Thoracic aorta (tissue), 2 donors: ENCODE results near the gene CDK2AP2. TPM values are rescaled to one million over a fixed set of nuclear protein-coding genes. Genes with fewer than 3 reads are reported as not detected.
"Not testable (repeated sequence)": the region's sequence is repeated elsewhere in the genome, so short reads cannot be mapped to it uniquely, and the experiment has no call there.

Source experiments
- ATAC-seq: fragments of 150-250 bp; one replicate; pipeline ENCODE4 v1.8.0; 2017; ENCODE audit warnings: low read depth; ENCODE audit not compliant: insufficient number of reproducible peaks, low FRiP score
- DNase-seq: peaks from one replicate; pipeline ENCODE4 v3.0.0-alpha.2; 2020; ENCODE audit warnings: low spot score
- H3K27ac ChIP-seq, 2 donors: fragments of 200-600 bp; sonication (generic); 1 replicate in 1 of 2; 2 replicates in 1 of 2; pipeline ENCODE4 v1.5.1; 2016; ENCODE audit warnings: mild to moderate bottlenecking in 2 of 2, moderate library complexity in 2 of 2
- H3K27me3 ChIP-seq: fragments of 200-600 bp; sonication (generic); replicated peaks from 2 replicates; pipeline ENCODE4 v1.6.0; 2016; ENCODE audit warnings: mild to moderate bottlenecking; ENCODE audit not compliant: insufficient read depth
- H3K36me3 ChIP-seq: fragments of 200-600 bp; sonication (generic); one replicate; pipeline ENCODE4 v1.5.1; 2016
- H3K4me1 ChIP-seq, 2 donors: fragments of 200-600 bp; sonication (generic); 1 replicate in 1 of 2; 2 replicates in 1 of 2; pipeline versions ENCODE4 v1.5.1 to v1.6.0; 2016; ENCODE audit warnings: low read depth in 2 of 2, mild to moderate bottlenecking in 1 of 2; ENCODE audit not compliant: control insufficient read depth in 1 of 2
- H3K4me3 ChIP-seq: fragments of 200-600 bp; sonication (generic); 2 replicates; pipeline ENCODE4 v1.5.1; 2016; ENCODE audit warnings: mild to moderate bottlenecking
- H3K9me3 ChIP-seq: fragments of 200-600 bp; sonication (generic); 2 replicates; pipeline ENCODE4 v1.5.1; 2016
- total RNA-seq, 2 donors: library from RNA; depleted of rRNA; stranded (reverse); fragments of >200 nt; gene quantifications; one replicate each; pipeline versions ENCODE4 v1.1.0 to v1.2.3, GENCODE V29; 2016
- TF ChIP-seq, protein P1 (sequence below): fragments of 200-600 bp; sonication (generic); IDR thresholded peaks from one replicate; pipeline ENCODE4 v1.5.1; 2019; ENCODE audit warnings: antibody characterized with exemption

The CDK2AP2 gene
- total RNA-seq, 2 donors from 2014 or later: 53.3 to 73.4 TPM

DNA sequence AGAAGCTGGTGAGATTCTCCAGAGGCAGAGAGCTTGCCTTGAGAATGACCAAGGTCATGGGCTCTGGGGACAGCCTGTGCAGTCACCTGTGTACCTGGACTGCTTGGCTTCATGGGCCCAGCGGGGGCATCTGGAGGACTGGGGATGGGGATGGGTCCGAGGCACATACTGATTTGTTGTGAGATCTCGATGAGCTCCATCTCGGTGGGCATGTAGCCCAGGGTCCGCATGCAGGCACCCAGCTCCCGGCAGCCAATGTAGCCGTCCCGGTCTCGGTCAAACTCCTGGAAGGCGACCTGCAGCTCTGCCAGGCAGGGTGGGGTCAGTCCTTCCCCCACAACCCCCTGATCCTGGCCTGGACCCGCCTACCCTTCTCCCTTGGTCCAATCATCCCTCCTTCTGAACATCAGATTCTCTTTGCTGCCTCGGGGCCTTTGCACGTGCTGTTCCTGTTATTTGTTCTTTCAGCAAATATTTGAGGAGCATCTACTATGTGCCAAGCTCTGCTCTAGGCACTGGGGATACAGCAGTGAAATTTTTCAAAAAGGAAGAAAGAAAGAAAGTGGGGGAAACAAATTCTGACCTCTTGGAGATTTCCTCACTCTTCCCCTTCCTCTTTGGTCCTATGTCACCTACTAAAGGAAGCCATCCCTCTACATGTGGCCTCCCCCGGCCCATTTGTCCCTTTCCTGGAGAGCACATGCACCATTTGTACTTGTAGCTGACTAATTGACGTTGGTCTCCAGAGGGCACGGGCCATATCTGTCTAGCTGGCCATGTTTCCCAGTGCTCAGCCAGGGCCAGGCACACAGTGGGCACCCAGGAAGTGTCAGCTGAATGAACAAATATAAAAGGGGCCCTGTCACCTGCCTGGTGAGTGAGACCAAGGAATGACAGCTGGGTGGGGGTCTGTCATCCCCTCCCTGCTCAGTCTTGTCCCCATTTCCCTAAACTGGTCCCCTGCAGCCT lies 13.2 kb upstream of the CDK2AP2 start:
- ATAC-seq (no peak), DNase-seq (no peak)
- H3K9me3 ChIP-seq: no peaks in the 10 kb centered on the region
- no peaks in the 10 kb centered on the region for H3K36me3 ChIP-seq
- H3K27ac ChIP-seq: no peak overlapping the region
- TF ChIP-seq, protein P1, sequence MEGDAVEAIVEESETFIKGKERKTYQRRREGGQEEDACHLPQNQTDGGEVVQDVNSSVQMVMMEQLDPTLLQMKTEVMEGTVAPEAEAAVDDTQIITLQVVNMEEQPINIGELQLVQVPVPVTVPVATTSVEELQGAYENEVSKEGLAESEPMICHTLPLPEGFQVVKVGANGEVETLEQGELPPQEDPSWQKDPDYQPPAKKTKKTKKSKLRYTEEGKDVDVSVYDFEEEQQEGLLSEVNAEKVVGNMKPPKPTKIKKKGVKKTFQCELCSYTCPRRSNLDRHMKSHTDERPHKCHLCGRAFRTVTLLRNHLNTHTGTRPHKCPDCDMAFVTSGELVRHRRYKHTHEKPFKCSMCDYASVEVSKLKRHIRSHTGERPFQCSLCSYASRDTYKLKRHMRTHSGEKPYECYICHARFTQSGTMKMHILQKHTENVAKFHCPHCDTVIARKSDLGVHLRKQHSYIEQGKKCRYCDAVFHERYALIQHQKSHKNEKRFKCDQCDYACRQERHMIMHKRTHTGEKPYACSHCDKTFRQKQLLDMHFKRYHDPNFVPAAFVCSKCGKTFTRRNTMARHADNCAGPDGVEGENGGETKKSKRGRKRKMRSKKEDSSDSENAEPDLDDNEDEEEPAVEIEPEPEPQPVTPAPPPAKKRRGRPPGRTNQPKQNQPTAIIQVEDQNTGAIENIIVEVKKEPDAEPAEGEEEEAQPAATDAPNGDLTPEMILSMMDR: no peak
- H3K27me3 ChIP-seq: no peaks in the 10 kb centered on the region
- H3K4me3 ChIP-seq: no peak overlapping the region
- H3K4me1 ChIP-seq: no peaks in the 10 kb centered on the region

DNA sequence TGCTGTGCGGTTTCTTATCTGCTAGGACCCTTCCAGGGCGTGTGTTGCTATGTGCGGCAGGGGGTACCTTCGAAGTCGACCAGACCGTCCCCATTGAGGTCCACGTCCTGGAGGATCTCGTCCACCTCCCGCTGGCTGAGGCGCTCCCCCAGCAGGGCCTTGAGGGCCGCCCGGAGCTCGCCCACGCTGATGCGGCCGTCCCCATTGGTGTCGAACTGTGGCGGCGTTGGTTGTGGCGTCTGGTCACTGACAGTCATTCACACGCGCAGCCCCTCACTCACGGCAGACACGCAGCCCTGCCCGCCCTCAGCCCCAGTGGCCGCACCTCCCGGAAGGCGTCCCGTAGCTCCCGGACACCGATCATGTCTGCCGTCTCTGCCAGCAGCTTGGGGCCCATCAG lies 11.8 kb upstream of the CDK2AP2 start:
- Histone ChIP-seq H3K27ac (no peak overlapping the region), H3K4me3 (no peak overlapping the region), H3K4me1 (no peaks in the 10 kb centered on the region), H3K36me3 (no peaks in the 10 kb centered on the region), H3K27me3 (no peaks in the 10 kb centered on the region), H3K9me3 (no peaks in the 10 kb centered on the region)
- DNase-seq: no peak
- no peak for ATAC-seq
- TF ChIP-seq, protein P1: no peak

DNA sequence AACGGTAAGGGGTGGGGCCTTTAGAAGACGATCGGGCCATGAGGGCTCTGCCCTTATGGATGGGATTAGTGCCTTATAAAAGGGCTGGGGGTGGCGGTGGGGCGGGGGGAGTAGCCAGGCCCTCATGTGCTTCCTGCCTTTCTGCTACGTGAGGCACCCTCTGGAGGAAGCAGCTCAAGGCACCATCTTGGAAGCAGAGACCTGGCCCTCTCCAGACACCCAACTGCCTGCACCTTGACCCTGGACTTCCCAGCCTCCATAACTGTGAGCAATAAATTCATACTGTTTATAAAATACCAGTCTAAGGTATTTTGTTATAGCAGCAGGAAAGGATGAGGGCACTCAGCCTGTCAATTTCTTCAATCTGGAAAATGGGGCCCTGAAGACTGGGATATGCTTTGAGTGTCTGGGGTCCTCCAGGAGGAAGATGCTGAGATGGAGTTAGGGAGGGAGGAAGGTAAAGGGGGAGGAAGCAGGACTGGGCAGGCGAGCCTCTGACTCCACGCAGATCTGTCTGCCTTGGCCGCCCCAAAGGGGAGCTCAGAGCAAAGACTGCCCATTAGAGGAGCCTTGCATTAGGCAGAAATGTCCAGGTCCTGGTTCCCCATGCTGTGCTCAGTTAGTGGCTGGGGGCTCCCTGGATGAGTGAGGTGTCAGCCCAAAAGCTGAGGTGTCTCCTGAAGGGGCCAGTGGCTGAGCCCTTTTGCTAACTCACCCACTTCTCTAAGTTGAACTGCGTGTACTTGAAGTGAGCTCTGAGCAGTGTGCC lies 10.0 kb upstream of the CDK2AP2 start:
- H3K27me3 ChIP-seq: no peaks in the 10 kb centered on the region
- TF ChIP-seq, protein P1: no peak
- DNase-seq: no peak

DNA sequence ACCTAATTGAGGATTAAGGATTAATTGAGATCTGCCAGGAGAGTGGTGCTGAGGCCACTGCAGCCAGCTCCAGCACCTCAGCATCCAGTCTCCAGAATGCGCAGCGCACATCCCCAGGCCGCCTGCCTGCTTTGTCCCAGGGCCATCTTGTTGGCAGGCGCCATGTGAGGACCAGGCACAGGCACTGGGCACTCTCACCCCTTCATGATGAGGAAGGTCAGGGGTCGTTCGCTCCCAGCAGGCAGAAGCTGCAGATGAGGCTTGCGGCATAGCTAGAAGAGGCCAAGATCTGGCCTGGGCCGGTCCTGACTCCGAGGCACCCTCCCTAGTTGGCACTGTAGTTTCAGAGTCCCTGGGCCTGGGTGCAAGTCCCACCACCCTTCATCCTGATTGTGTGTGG lies 8.8 kb upstream of the CDK2AP2 start:
- H3K9me3 ChIP-seq: no peaks in the 10 kb centered on the region
- no peak for ATAC-seq
- TF ChIP-seq, protein P1: no peak
- no peak overlapping the region for H3K27ac ChIP-seq
- no peak for DNase-seq
- no peaks in the 10 kb centered on the region for H3K4me1 ChIP-seq
- H3K27me3 ChIP-seq: no peaks in the 10 kb centered on the region
- H3K36me3 ChIP-seq: no peaks in the 10 kb centered on the region
- no peak overlapping the region for H3K4me3 ChIP-seq

More for the DNA sequence above, 10.0 kb upstream of the CDK2AP2 start:
- Histone ChIP-seq H3K4me1 (no peaks in the 10 kb centered on the region), H3K27ac (no peak overlapping the region), H3K36me3 (no peaks in the 10 kb centered on the region), H3K9me3 (no peaks in the 10 kb centered on the region), H3K4me3 (no peak overlapping the region)
- ATAC-seq: no peak

DNA sequence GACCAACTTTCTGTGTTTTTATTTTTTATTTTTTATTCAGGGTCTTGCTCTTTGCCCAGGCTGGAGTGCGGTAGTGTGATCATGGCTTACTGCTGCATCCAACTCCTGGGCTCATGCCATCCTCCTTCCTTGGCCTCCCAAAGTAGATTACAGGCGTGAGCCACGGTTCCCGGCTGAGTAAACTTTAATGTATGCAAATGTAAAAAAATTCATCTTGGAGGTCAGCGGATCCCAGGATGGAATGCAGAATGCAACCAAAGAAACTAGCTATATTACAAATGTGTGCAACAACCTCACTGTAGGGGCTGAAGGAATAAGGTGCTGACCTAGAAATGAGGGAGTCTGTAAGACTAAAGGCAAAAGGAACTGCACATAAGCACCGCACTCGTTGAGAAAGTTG lies 6.2 kb upstream of the CDK2AP2 start:
- DNase-seq: no peak
- Histone ChIP-seq H3K27me3 (no peaks in the 10 kb centered on the region), H3K4me3 (no peak overlapping the region), H3K36me3 (no peaks in the 10 kb centered on the region), H3K9me3 (no peaks in the 10 kb centered on the region), H3K27ac (no peak overlapping the region), H3K4me1 (peaks cover 0 to 2% of the 10 kb centered on the region in 2 donors)
- TF ChIP-seq, protein P1: no peak
- ATAC-seq: no peak

DNA sequence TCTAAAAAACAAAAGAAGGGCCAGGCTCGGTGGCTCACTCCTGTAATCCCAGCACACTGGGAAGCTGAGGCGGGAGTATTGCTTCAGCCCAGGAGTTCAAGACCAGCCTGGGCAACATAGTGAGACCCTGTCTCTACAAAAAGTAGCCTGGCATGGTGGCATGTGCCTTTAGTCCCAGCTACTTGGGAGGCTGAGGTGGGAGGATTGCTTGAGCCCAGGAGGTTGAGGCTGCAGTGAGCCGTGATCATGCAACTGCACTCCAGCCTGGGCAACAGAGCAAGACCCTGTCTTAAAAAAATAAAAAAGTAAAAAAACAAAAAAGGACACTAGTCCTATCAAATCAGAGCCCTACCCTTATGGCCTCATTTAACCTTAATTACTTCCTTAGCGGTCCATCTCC lies 3.6 kb upstream of the CDK2AP2 start:
- H3K4me1 ChIP-seq: peaks cover 9 to 16% of the 10 kb centered on the region in 2 donors
- DNase-seq, H3K36me3 ChIP-seq, H3K9me3 ChIP-seq, H3K27me3 ChIP-seq, H3K4me3 ChIP-seq, ATAC-seq, H3K27ac ChIP-seq: not testable (repeated sequence)
